HL-60/S4 treated with phorbol 12-myristate 13-acetate at 8.2 ng/mL for 4 days and 3 days (cell line): Measurements from ENCODE around the gene CHD9.

Experiments
- in situ Hi-C: fragments of 300-500 bp; cut with MboI; formaldehyde crosslinking; loops from 2 replicates; pipeline ENCODE4 v1.15.0; 2022; ENCODE audit warnings: low sequenced_read_pairs

CHD9 gene

DNA sequence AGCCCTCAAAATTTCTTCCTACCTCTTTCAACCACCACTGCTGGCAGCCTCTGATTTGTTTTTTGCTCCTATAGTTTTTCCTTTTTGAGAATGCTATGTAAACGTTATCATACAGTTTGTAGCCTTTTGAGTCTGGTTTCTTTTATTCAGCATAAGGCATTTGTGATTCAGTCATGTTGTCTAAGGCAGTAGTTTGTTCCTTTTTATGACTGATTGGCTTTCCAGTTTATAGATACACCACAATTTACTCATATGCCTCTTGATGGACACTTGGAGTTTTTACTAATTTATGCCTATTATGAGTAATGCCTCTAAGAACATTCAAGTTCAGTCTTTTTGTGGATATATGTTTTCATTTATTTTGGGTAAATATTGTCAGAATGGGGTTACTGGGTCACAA is 136.6 kb downstream of the CHD9 start:
- in situ Hi-C loops, result no loop called here

DNA sequence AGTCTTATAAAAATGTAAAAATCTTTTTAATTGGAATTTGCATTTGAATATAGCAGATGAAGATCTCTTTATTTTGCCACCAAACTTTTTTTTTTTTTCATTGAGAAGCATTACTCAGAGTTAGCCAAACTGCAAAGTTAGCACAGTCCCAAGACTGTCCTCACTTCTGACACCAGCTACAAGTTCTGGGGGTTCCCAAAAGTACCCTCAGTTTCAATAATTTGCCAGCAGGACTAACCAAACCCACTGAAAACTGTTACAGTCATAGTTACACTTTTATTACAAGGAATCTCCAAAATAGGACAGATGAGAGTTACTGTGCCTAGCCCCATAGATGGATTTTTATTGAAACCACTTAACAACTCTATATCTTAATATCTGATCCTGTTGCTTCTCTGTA is 144.1 kb downstream of the CHD9 start:
- in situ Hi-C loops, result no loop called here

DNA sequence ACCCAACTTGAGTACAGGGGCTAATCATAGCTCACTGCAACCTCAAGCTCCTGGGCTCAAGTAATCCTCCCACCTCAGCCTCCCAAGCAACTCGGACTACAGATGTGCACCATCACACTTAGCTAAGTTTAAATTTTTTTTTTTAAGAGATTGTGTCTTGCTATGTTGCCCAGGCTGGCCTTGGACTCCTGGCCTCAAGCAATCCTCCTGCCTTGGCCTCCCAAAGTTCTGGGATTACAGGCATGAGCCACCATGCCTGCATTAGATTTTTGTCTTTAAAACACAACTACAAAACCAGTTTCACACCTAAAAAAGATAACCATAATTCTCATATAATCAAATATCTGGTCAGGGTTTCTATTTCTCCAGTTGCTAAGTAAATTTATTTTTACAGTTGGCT is 147.1 kb downstream of the CHD9 start:
- in situ Hi-C loops, result loop anchor here (25.0 kb wide), 1 partner anchor 140 kb away; the partner anchor contains the start of genes CHD9 and CHD9NB

DNA sequence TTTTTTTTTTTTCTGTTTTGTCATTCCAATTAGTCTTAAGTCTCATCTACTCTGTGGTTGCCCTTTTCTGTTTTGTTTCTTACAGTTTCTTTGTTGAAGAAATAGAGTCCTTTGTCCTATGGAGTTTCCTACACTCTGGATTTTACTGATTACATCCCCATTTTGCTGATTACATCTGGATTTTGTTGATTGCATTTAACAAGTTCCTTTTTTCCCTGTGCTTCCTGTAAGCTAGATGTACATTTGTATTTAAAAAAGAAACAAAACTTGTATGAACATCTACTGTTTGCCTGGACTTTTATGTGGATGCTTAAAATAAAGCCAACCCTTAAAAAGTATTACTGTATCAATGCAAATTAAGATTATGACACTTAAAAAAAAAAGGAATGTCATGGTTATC is 147.6 kb downstream of the CHD9 start:
- in situ Hi-C loops, result loop anchor here (25.0 kb wide), 1 partner anchor 140 kb away; the partner anchor contains the start of genes CHD9 and CHD9NB

DNA sequence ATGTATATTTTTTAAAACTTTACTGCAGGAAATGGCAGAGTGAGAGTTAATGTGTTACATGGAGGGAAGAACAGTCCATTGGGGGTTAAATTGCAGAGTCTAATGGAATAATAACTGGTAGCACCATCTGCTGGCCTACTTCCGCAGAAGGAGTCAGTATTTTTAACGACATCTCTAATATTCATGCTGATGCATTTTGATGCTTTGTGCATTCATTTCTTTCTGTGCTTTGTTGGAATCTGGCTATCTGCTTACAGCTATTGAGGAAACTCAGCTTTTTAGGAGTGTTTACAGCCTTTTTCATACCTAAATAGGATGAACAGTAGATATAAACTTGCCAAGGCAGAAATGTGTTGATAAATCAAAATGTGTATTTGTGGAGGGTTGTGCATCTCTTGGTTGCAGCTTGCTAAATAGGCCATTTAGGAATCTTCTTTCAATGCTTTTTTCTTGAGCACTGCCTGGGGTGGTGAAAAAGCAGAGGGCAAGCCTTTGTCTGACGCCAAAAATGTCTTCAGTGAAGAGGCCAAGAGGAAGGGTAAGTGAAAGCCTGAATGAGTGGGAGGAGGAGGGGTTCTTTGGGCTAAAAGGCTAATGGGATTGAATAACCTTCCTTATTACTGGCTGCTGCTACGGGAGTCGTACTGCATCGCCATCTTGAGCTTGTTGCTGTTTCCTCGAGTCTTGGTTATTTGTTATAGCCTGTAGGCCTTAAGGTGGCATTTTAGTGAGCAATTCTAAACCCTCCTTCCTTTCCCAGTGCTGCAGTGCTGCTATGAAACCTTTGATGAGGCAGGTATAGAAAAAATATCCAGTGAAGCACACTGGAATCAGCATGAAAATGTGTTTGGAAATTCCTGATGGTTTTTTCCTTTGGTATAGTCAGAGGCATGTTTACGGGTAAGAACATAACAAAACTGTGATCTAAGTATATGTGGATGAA is 153.3 kb downstream of the CHD9 start:
- in situ Hi-C loops, result loop anchor here (25.0 kb wide), 1 partner anchor 146 kb away; the partner anchor contains the start of genes CHD9 and CHD9NB

DNA sequence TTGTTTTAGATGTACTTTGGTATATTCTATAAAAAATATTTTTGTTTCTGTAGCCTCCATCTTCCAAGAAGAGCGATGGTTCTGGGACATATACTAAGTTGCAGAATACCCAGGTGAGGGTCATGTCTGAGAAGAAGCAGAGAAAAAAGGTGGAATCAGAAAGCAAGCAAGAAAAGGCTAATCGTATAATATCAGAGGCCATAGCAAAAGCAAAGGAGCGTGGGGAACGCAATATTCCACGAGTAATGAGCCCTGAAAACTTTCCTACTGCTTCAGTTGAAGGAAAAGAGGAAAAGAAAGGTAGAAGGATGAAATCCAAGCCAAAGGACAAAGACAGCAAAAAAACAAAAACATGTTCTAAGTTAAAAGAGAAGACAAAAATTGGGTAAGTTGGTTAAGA is 154.6 kb downstream of the CHD9 start:
- in situ Hi-C loops, result loop anchor here (25.0 kb wide), 1 partner anchor 147 kb away; the partner anchor contains the start of genes CHD9 and CHD9NB

DNA sequence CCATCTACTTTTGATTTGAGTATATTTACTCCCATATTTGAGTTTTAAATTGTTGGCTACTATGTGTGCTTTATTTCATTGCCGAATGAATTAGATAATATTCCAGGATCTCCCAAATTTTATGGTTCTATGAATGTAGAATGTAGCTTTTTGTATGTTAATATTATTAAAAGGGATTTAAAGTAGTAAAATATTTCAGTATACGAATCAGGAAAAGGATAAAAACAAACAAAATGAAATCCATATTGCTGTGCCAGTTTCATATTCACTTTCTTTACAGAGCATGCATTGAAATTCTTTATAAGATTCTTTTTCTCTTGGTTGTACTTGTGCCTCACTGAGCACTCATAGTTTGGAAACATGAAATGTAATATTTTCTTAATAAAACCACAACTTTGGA is 155.1 kb downstream of the CHD9 start:
- in situ Hi-C loops, result loop anchor here (25.0 kb wide), 1 partner anchor 148 kb away; the partner anchor contains the start of genes CHD9 and CHD9NB

DNA sequence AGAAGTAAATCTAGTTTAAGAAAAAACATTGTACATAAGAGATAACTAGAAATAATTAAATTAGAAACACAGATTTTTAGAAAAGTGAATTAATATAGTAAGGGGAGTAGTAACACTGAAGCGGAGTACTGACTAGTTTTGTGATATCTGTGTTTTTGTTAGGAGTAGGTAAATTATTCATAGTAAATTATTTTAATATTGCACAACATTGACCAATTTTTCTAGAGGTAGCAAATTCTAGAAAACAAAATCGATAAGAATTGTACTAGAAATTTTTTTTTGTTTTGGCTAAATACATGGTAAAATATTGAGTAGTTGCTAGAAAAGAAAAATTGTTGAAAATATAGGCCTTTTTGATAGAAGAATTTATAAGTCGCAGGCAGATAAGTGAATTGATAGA is 156.5 kb downstream of the CHD9 start:
- in situ Hi-C loops, result loop anchor here (25.0 kb wide), 1 partner anchor 149 kb away; the partner anchor contains the start of genes CHD9 and CHD9NB

DNA sequence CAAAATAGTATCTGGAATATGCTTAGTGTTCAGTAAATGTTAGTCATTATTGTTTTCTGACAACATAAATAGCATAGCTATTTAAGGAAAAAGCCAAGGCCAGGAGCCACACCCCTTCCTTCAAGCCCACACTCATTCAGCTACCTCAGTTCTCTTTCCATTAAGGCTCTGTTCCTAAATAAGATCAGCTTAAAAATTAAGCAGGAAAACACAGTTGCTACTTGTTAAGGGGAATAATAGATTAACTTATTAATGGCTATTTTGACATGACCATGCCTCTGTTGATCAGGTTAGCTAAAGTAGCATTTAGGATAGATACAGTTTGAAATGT is 158.1 kb downstream of the CHD9 start:
- in situ Hi-C loops, result loop anchor here (25.0 kb wide), 1 partner anchor 151 kb away; the partner anchor contains the start of genes CHD9 and CHD9NB

DNA sequence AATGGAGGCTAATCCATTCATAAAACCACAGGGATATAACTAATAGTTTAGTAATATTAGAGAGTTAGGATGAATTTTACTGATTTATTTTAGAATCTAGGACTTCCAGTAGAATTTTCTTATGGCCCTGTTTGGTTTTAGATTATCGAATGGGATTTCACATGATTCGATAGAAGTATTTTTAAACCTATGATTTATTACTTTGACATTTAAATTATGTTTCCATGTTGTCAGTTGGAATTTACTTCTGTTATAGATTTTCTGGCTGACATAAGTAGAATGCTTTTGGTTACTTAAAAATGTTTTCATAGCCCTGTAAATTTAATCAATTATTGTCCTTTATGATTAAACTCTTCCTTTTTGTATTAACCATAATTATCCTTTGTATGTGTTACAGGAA is 158.8 kb downstream of the CHD9 start:
- in situ Hi-C loops, result loop anchor here (25.0 kb wide), 1 partner anchor 151 kb away; the partner anchor contains the start of genes CHD9 and CHD9NB

DNA sequence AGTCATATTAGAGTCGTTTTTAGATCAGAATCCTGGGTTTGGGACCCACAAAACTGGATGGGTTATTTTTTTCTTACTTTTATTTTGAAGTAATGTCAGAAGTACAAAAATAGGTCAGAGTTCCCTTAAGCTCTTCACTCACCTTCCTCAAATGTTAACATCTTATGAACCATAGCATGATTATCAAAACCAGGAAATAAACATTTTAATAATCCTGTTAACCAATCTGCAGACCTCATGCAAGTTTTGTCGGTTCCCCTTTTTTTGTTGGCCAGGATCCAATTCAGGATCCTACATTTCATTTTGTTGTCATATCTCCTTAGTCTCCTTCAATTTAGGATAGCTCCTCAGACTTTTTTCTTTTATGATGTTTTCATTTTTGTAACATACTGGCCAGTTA is 162.0 kb downstream of the CHD9 start:
- in situ Hi-C loops, result loop anchor here (25.0 kb wide), 1 partner anchor 154 kb away; the partner anchor contains the start of genes CHD9 and CHD9NB

DNA sequence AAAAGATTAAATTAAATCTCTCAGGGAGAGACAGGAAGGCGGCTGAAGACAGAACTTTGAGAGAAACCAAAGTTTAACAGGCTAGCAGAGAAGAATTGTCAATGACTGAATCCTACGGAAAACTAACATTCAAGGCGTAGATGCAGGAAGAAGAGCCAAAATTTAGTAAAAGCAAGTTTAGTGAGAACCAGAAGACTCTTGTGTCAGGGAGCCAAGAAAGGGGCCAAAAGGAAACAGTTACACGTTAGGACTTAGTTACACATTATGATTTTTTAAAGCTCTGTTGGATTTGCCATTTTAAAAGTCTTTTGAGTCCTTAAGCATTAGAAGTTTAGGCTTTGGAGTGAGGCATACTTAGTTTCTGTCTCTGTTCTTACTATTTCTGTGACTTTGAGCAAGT is 164.6 kb downstream of the CHD9 start:
- in situ Hi-C loops, result loop anchor here (25.0 kb wide), 1 partner anchor 157 kb away; the partner anchor contains the start of genes CHD9 and CHD9NB

DNA sequence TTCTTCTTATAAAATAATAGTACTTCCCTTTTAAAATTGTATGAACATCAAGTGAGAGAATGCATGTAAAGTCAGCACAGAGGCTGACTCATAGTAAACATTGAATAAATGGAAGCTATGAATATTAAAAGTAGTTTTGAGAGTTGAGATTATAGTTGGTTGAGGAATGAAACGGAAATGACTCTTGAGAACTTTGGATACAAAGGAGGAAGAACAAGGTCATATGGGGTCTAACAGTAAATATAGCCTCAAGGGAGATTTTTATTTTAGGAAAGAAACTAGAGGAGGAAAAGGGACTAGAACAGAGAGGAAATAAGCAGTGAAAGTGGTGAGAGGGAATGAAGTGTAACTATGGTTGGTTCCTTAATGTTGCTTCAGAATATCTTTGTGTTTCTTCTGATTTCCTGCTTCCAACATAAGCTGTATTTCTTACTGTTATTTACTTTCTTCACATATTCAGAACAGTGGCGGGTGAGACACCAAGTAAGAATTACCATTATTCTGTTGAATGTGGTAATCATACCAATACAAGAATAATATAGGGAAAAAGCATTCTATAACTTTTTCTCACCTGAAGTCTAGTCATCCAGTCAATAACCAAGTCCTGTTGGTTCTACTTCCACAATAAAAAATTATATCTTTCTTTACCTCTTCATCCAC is 165.1 kb downstream of the CHD9 start:
- in situ Hi-C loops, result loop anchor here (25.0 kb wide), 1 partner anchor 158 kb away; the partner anchor contains the start of genes CHD9 and CHD9NB

DNA sequence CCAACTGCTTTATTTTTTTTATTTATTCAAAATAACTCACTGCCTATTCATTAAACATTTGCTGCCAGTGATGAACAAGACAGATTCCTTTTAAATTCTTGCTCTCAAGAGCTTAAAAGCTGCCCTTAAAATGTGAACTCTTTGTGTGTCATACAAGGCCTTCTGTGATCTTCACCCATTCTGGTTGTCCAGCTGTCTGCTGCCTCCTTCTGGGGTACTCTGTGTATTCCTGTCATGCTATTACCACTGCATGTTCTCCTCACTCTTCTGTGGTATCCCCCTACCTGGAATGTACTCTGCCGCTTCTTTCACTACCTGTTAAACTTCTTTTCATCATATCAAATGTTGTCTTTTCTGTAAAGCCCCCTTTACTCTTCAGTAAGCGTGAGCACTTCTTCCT is 165.8 kb downstream of the CHD9 start:
- in situ Hi-C loops, result loop anchor here (25.0 kb wide), 1 partner anchor 158 kb away; the partner anchor contains the start of genes CHD9 and CHD9NB

DNA sequence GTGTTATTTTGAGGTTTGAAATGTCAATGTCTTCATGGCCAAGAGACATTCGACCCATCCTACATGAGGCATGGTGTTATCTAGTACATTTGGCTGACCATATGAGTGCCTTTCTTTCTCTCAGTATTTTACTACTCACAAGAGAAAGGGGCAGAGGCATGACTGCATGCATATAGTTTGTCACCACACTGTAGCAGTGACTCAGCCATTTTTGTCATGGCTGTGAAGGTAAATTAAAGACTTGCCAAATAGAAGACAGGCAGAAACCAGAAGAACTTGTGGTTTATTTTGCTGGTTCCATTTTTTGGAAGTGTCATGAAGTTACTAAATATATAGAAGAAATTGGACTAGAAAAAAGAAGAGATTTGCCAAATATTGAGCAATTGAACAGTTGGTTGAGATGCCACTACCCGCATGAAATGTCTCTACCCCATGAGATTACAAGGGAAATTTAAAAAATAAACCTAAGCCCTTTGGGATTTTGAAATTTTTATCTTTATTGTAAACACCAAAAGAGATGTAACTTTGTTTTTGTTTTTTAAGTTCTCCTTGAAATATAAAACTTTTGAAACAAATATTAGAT is 170.3 kb downstream of the CHD9 start:
- in situ Hi-C loops, result loop anchor here (25.0 kb wide), 1 partner anchor 163 kb away; the partner anchor contains the start of genes CHD9 and CHD9NB

DNA sequence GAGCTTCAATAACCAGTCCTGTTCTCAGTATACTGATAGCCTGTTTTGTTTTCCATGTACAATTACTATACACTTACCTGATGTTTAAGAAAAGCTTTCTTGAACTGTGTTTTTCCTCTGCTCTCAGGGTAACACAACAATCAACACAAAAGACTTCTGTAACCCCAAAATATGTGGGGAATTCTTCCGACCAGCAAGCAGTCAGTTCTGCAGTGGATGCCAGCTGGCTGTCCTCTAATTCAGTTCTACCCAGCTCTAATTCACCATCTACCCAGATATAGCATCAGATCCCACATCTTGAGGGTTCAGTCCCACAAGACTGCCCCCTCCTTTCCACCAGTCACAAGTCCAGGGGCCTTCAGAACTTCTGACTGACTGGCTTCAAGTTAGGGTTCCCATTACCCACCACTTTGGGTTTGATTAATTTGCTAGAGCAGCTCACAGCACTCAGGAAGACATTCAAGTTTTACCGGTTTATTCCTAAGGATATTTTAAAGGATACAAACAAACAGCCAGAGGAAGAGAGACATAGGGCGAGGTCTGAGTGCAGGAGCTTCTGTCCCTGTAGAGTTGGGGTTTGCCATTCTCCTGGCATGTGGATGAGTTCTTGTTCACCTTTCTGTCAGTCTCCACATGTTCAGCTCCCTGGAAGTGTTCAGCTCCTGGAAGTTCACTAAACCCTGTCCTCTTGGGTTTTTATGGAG is 178.2 kb downstream of the CHD9 start:
- in situ Hi-C loops, result no loop called here

DNA sequence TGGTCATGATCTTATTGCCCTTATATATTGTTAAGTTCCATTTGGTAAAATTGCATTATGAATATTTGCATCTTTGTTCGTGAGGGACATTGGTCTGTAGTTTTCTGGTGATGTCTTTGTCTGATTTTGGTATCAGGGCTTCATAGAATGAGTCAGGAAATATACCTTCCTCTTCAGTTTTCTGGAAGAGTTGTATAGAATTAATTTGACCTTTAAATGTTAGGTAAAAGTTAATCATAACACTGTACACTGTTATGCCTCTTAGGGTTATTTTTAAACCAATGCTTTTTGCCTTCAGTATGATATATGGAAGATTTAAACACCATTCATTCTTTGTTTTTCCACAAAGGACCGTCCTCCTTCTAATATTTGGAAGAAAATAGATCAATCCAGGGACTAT is 180.0 kb downstream of the CHD9 start:
- in situ Hi-C loops, result no loop called here

DNA sequence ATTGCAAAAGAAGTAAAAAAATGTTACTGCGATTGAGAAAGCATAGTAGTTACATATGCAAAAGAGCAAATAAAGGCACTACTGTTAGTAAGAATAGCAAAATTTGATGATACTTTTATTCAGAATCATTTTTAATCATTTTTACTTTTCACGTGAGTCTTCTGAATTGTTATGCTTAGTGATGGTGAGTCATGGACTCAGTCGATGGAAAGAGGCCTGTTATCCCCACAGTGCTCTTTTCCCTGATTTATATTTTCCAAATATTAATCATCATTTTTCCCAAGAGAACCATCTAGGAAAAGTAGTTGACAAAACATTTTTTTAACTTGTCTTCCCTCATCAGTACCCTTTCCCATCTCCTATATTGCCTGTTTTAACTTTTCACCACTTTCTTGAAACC is 181.1 kb downstream of the CHD9 start:
- in situ Hi-C loops, result no loop called here

DNA sequence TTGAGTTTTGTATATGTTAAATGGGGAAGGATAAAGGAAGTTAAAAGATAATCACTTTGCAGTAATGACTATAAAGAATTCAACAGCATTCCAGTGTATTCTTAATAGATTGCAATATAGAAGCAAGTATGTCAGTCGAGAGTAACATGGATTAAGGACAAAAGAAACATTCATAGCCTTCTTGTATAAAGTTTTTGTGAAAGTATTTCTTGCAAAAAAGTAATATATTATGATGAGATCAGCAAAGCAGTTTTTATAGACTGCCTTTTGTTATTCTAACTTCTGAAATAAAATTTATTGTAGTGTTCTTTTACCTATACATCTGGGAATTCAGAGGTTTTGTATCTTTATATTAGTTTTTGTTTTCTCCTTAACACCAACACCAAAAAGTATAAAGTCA is 194.5 kb downstream of the CHD9 start:
- in situ Hi-C loops, result loop anchor here (10.0 kb wide), 1 partner anchor 65 kb away; no protein-coding TSS in a partner anchor

DNA sequence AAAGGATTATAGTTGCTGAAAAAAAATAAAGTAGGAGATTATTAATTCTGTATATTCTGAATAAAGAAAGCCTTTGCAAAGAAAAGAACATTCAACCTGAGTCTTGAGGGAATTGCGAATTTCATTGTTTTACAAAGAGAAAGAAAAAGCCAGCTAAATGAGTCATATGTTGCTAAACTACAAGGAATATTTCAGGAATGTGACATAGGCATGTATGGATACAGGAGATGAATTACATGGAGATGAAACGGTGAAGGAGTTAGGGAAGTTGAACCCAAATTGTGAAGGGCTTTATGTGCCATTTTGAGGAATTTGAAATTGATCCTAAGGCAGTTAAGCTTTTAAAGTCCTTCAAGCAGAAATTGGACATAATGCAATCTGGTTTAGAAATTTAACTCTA is 202.2 kb downstream of the CHD9 start:
- in situ Hi-C loops, result no loop called here
